Measurements from ENCODE around the gene PHACTR3.

GRCh38 chr20:59752704-59753460, 148.5 kb downstream of the PHACTR3 start:
- TF ChIP-seq CTCF (IDR thresholded peaks at IDR 0.05) (no peak), POLR2A (IDR thresholded peaks at IDR 0.05) (no peak)

All from lower leg skin (tissue), 3 donors.